ENCODE data around the gene STPG2.

STPG2 gene

DNA sequence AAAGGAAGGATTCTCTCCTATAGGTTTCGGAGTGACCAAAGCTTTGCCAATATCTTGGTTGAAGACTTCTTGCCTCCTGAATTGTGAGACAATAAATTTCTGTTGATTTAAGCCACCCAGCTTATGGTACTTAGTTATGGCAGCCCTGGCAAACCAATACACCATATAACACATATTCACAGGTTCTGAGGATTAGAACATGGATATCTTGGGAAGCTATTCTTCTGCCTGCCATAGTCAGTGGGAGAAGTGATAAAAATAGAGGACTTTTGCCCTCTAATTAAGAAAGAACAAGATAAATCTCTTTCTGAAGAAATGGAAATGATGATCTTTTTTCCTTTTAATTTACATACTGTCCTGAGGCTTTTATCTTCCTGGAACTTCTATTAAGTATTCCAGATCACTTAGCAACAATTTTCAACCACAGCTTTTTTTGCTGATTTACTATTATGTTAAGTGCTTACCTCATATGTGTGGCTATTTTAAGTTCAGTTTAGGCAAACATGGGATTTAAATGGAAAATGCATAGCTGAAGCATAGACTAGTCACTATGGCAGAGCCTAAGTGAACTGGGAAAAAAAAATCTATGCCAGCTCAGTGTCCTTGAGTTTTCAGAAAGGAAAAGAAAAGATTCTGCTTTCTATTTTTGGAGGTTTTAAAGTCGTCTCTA, 381.7 kb downstream of the STPG2 start:
- Histone ChIP-seq H3K27me3 (ENCODE audit: control insufficient read depth, insufficient read depth, low read length) (no peaks in the 10 kb centered on the region), H3K36me3 (ENCODE audit: control insufficient read depth, insufficient read depth, low read length) (no peaks in the 10 kb centered on the region), H3K9me3 (ENCODE audit: control insufficient read depth, low read length) (no peaks in the 10 kb centered on the region), H3K4me3 (ENCODE audit: low read length) (no peak overlapping the region), H3K4me1 (ENCODE audit: control insufficient read depth, insufficient read depth, low read length) (no peaks in the 10 kb centered on the region), H3K9ac (ENCODE audit: low read length) (no peak overlapping the region)

DNA sequence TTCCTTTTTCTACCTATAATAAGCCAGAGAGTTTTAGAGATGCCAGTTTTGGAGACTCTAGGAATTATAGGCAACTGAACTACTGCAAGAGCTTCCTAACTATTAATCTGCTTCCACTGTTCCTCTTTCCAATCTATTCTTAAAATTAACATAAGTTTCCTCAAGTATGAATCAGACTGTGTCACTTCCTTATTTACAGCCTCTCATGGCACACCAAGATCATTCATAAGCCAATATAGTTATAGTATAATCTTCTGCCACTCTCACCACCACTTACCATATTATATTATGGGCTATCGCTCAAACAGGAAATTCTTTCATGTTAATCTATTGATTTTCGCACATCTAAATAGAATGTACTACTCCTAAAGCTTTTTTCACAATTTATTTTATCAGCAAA, 383.5 kb downstream of the STPG2 start:
- Histone ChIP-seq H3K27me3 (ENCODE audit: control insufficient read depth, insufficient read depth, low read length) (no peaks in the 10 kb centered on the region), H3K9ac (ENCODE audit: low read length) (no peak overlapping the region), H3K36me3 (ENCODE audit: control insufficient read depth, insufficient read depth, low read length) (no peaks in the 10 kb centered on the region), H3K9me3 (ENCODE audit: control insufficient read depth, low read length) (no peaks in the 10 kb centered on the region), H3K4me1 (ENCODE audit: control insufficient read depth, insufficient read depth, low read length) (no peaks in the 10 kb centered on the region), H3K4me3 (ENCODE audit: low read length) (no peak overlapping the region)

DNA sequence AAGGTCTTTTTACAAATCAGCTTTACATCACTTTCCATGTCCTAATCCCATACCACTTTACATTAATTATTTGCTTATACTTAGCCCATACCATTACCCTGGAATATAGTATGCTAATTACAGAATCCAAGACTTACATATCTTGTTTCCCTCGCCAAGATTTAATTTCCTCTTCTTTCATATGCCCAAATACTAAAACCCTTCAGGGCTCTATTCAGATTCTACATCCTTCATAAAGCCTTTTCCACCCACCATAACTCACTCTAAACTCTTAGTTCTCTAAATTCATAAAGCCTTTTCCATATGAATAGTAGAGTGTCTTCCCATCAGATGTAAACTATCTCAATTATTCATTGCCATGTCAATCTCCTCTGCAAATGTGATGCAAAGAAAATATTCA, 390.7 kb downstream of the STPG2 start:
- Histone ChIP-seq H3K36me3 (ENCODE audit: control insufficient read depth, insufficient read depth, low read length) (no peaks in the 10 kb centered on the region), H3K4me3 (ENCODE audit: low read length) (no peak overlapping the region), H3K4me1 (ENCODE audit: control insufficient read depth, insufficient read depth, low read length) (no peaks in the 10 kb centered on the region), H3K9ac (ENCODE audit: low read length) (no peak overlapping the region), H3K9me3 (ENCODE audit: control insufficient read depth, low read length) (no peaks in the 10 kb centered on the region), H3K27me3 (ENCODE audit: control insufficient read depth, insufficient read depth, low read length) (no peaks in the 10 kb centered on the region)

DNA sequence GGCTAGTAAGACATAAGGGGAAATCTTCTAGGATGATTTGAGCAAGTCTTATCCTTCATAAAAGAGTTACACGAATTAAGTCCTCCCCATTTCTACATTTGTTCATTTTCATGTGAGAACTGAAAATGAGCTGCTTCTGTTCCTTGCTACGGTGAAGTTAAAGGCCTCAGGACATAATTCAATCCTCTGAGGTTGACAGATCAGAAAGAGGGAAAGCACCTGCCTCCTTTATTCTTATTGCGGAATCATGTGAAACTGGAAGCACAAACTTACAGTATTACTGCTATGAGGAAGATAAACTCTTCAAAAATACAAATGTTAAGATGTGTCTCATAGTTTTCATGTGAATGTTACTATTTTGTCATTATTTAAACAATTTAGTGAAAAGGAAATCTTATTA, 395.3 kb downstream of the STPG2 start:
- no peaks in the 10 kb centered on the region for H3K9me3 ChIP-seq (ENCODE audit: control insufficient read depth, low read length)
- no peaks in the 10 kb centered on the region for H3K4me1 ChIP-seq (ENCODE audit: control insufficient read depth, insufficient read depth, low read length)
- no peak overlapping the region for H3K4me3 ChIP-seq (ENCODE audit: low read length)
- H3K36me3 ChIP-seq (ENCODE audit: control insufficient read depth, insufficient read depth, low read length): no peaks in the 10 kb centered on the region
- H3K9ac ChIP-seq (ENCODE audit: low read length): no peak overlapping the region
- no peaks in the 10 kb centered on the region for H3K27me3 ChIP-seq (ENCODE audit: control insufficient read depth, insufficient read depth, low read length)

DNA sequence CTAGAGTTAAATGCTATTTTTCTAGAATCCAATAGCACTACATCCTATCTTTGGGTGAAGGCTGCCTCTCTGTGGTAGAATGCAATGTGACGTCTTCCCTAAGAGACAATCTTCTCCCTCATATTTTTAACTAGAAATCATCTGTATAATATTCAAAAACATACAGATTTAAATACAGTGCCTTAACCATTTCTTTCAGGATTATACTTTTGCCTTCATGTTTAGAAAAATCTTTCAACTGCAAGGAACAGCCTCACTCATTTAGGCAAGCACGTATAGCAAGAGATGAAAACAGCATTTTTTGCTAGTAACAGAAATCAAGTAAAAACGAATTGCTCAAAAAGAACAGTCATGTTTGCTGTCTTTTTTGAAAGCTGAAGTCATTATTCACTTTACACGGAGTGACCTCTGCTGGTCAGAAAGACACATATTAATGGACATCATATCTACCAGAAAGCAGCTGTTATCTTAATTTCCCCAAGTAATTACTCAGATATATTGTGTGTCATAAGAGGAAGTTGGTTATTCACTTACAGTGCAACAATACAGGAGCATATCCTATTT, 422.3 kb downstream of the STPG2 start:
- Histone ChIP-seq H3K9me3 (ENCODE audit: control insufficient read depth, low read length) (no peaks in the 10 kb centered on the region), H3K27me3 (ENCODE audit: control insufficient read depth, insufficient read depth, low read length) (no peaks in the 10 kb centered on the region), H3K4me1 (ENCODE audit: control insufficient read depth, insufficient read depth, low read length) (no peaks in the 10 kb centered on the region), H3K4me3 (ENCODE audit: low read length) (no peak overlapping the region), H3K36me3 (ENCODE audit: control insufficient read depth, insufficient read depth, low read length) (no peaks in the 10 kb centered on the region), H3K9ac (ENCODE audit: low read length) (no peak overlapping the region)

DNA sequence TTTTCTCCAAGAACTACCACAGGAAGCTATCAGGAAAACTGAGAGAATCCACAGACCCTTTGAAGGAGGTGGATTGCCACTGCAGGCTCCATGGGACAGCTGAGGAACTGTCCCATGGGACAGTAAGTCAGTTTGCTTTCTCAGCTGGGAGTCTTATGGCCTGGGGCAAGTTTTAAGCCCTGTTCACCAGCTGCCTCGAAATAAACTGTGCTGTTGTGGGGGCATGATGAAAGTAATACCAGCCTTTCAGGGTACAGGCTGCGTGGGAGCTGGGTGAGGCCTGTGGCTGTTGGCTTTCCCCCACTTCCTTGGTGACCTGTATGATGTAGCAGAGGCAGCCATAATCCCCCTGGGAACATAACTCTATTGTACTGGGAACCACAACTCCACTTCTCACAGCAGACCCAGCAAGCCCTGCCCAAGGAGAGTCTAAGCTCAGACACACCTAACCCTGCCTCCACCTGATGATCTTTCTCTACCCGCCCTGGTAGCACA, 452.1 kb downstream of the STPG2 start:
- Histone ChIP-seq H3K27me3 (ENCODE audit: control insufficient read depth, insufficient read depth, low read length) (no peaks in the 10 kb centered on the region), H3K4me1 (ENCODE audit: control insufficient read depth, insufficient read depth, low read length) (no peaks in the 10 kb centered on the region), H3K9ac (ENCODE audit: low read length) (no peak overlapping the region), H3K4me3 (ENCODE audit: low read length) (no peak overlapping the region), H3K36me3 (ENCODE audit: control insufficient read depth, insufficient read depth, low read length) (no peaks in the 10 kb centered on the region), H3K9me3 (ENCODE audit: control insufficient read depth, low read length) (no peaks in the 10 kb centered on the region)

DNA sequence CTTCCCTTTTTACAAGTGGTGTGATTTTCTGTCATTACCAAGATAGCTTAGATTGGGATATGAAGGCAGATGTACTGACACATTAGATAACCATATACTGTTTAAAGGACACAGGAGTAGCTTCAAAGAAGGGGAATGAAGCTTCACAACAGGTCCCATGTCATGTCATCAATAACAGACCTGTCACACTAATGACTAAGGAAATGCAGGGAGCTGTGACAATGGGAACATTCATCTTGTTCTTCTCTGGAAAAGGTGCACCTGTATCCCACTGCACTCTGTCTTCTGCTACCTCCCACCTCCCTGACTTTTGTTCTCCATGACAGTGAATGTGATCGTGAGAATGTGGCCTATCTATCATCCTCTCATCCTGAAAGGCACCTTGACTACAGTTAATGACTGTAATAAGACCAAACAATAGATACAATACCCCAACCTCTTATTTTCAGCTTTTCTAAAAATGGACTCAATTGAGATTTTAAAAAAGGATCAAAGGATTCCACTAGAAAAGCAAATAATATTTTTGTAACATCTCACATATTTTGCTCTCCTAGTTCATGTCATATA, 472.5 kb downstream of the STPG2 start:
- Histone ChIP-seq H3K4me3 (ENCODE audit: low read length) (no peak overlapping the region), H3K27me3 (ENCODE audit: control insufficient read depth, insufficient read depth, low read length) (no peaks in the 10 kb centered on the region)

DNA sequence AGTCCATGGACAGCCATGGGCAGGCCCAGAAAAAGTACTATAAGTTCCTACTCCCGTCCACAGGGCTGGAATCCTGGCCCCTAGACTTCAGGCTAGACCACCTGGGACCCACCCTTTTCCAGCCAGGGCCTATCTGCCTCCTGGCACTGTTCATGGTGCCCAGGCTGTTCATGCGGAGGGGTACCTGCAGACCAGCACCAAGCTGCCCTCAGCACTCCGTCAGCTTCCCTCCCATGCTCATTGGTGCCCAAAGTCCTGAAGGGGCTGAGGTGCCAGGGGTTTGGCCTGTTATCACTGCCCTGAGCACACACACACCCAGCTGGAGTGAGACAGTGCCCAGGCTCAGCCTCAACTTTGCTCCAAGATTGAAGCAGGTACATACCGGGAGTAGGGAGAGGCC, 477.7 kb downstream of the STPG2 start:
- no peaks in the 10 kb centered on the region for H3K27me3 ChIP-seq (ENCODE audit: control insufficient read depth, insufficient read depth, low read length)
- no peak overlapping the region for H3K4me3 ChIP-seq (ENCODE audit: low read length)
- H3K9ac ChIP-seq (ENCODE audit: low read length): no peak overlapping the region
- H3K9me3 ChIP-seq (ENCODE audit: control insufficient read depth, low read length): no peaks in the 10 kb centered on the region
- H3K4me1 ChIP-seq (ENCODE audit: control insufficient read depth, insufficient read depth, low read length): no peaks in the 10 kb centered on the region
- no peaks in the 10 kb centered on the region for H3K36me3 ChIP-seq (ENCODE audit: control insufficient read depth, insufficient read depth, low read length)

More for the DNA sequence above, 472.5 kb downstream of the STPG2 start:
- no peak overlapping the region for H3K9ac ChIP-seq (ENCODE audit: low read length)
- H3K4me1 ChIP-seq (ENCODE audit: control insufficient read depth, insufficient read depth, low read length): no peaks in the 10 kb centered on the region
- no peaks in the 10 kb centered on the region for H3K9me3 ChIP-seq (ENCODE audit: control insufficient read depth, low read length)
- H3K36me3 ChIP-seq (ENCODE audit: control insufficient read depth, insufficient read depth, low read length): no peaks in the 10 kb centered on the region

DNA sequence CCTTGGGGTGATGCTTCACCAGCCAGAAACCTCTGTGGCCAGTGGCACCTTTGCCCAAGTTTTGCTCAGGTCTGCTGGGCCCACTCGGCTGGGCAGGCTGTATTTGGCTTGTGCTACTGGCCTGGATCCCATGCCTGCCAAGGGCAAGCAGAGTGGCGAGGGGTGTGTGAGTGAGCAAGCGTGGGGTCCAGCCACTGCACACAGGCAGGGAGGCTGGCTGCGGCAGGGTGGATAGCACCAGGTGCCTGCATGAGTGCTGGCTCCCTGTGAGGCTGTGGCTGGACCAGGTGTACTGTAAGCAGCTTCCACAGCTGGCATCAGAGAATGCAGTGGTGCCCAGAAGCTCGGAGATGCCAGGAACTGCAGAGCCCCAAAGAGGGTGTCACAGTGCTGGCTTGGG, 478.5 kb downstream of the STPG2 start:
- Histone ChIP-seq H3K27me3 (ENCODE audit: control insufficient read depth, insufficient read depth, low read length) (no peaks in the 10 kb centered on the region), H3K9ac (ENCODE audit: low read length) (no peak overlapping the region), H3K36me3 (ENCODE audit: control insufficient read depth, insufficient read depth, low read length) (no peaks in the 10 kb centered on the region), H3K4me1 (ENCODE audit: control insufficient read depth, insufficient read depth, low read length) (no peaks in the 10 kb centered on the region), H3K9me3 (ENCODE audit: control insufficient read depth, low read length) (no peaks in the 10 kb centered on the region), H3K4me3 (ENCODE audit: low read length) (no peak overlapping the region)

DNA sequence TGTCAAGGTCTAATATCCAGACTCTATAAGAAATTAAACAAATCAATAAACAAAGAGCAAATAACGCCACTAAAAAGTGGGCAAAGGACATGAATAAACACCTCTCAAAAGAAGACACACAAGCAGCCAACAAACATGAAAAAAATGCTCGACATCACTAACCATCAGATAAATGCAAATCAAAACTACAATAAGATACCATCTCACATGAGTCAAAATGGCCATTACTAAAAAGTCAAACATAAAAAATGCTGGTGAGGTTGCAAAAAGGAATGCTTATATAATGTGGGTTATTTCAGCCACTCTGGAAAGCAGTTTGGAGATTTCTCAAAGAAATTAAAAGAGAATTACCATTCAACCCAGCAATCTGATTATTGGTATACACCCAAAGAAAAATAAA, 481.1 kb downstream of the STPG2 start:
- Histone ChIP-seq H3K4me1 (ENCODE audit: control insufficient read depth, insufficient read depth, low read length) (no peaks in the 10 kb centered on the region), H3K9me3 (ENCODE audit: control insufficient read depth, low read length) (no peaks in the 10 kb centered on the region), H3K27me3 (ENCODE audit: control insufficient read depth, insufficient read depth, low read length) (no peaks in the 10 kb centered on the region), H3K9ac (ENCODE audit: low read length) (no peak overlapping the region), H3K4me3 (ENCODE audit: low read length) (no peak overlapping the region), H3K36me3 (ENCODE audit: control insufficient read depth, insufficient read depth, low read length) (no peaks in the 10 kb centered on the region)

DNA sequence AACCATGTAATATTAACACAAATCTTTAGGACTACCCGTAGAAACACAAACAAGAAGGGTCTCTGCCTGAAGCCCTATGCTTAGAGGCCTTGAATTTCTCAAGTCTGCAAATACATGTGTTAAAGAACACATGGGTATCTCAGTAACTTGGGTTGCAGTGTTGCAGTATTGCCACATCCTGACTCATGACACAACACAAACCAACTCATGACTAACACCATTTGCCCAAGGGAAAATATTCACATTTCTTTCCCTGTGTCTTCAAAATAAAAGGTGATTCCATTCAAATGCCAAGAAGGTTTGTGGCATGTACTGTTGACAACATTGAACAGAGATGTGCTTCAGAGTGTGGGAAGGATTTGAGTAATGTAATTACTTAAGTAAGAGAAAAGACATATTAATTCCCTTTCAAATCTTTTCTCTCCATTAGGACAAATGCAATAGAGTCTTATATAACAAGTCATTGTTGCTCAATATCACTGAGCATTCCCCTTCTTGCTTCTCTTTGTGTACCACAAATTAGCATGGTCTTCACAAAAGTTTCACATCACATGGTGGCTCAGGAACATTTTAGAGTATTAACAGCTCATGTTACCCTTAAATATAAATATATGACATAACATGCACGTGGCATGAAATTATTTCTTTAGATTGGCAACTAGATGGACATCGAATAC, 487.1 kb downstream of the STPG2 start:
- Histone ChIP-seq H3K9ac (ENCODE audit: low read length) (no peak overlapping the region), H3K9me3 (ENCODE audit: control insufficient read depth, low read length) (no peaks in the 10 kb centered on the region), H3K27me3 (ENCODE audit: control insufficient read depth, insufficient read depth, low read length) (no peaks in the 10 kb centered on the region), H3K4me1 (ENCODE audit: control insufficient read depth, insufficient read depth, low read length) (no peaks in the 10 kb centered on the region), H3K36me3 (ENCODE audit: control insufficient read depth, insufficient read depth, low read length) (no peaks in the 10 kb centered on the region), H3K4me3 (ENCODE audit: low read length) (no peak overlapping the region)

DNA sequence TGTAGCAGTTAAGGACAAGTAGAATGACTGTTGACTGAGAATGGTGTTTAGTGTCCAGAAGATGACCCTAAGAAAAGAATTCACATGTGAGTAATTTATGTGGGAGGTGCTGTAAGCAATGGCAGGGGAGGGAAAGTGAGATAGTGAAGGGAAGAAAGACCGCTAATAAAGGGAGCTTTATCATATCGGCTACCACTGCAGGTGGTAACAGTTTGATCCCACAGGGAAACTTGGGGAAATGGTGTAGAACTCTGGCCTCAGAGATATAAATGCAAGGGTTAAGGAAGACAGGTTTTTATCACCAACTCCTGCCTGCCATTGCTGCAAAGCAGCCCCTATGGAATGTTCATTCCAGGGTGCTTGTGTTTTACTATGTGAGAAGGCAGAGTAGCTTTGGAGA, 489.6 kb downstream of the STPG2 start:
- Histone ChIP-seq H3K4me1 (ENCODE audit: control insufficient read depth, insufficient read depth, low read length) (no peaks in the 10 kb centered on the region), H3K36me3 (ENCODE audit: control insufficient read depth, insufficient read depth, low read length) (no peaks in the 10 kb centered on the region), H3K9ac (ENCODE audit: low read length) (no peak overlapping the region), H3K9me3 (ENCODE audit: control insufficient read depth, low read length) (no peaks in the 10 kb centered on the region), H3K27me3 (ENCODE audit: control insufficient read depth, insufficient read depth, low read length) (no peaks in the 10 kb centered on the region), H3K4me3 (ENCODE audit: low read length) (no peak overlapping the region)
